ENCODE measurements around the gene PODN. TPM values are rescaled to one million over a fixed set of nuclear protein-coding genes. Genes with fewer than 3 reads are reported as not detected.

Gene PODN
- total RNA-seq, 6 experiments from 2014 or later = 9.4 to 12.9 (median 10.8) TPM

- no peaks in the 10 kb centered on the region for H3K36me3 Mint-ChIP-seq (ENCODE audit: low read depth)
Observed at GRCh38 chr1:53125122-53125521, 63.1 kb downstream of the PODN start.

GRCh38 chr1:53125623-53126360 lies 63.8 kb downstream of the PODN start:
- TF ChIP-seq CTCF (IDR thresholded peaks at IDR 0.05) = peak; percentile 8; the same call in 1 of the 2 replicates
- H3K9me3 Mint-ChIP-seq = no peaks in the 10 kb centered on the region
- peaks cover 56% of the 10 kb centered on the region for H3K4me1 Mint-ChIP-seq (ENCODE audit: low read depth)
- H3K27me3 Mint-ChIP-seq (ENCODE audit: insufficient read depth) = no peaks in the 10 kb centered on the region; the same call in 1 of the 2 replicates
- H3K36me3 Mint-ChIP-seq (ENCODE audit: low read depth) = no peaks in the 10 kb centered on the region
- H3K4me3 Mint-ChIP-seq = no peak overlapping the region
- no peak for DNase-seq
- H3K27ac Mint-ChIP-seq = no peak overlapping the region; the same call in 1 of the 2 replicates

More at GRCh38 chr1:53125122-53125521, 63.1 kb downstream of the PODN start:
- H3K4me3 Mint-ChIP-seq = no peak overlapping the region
- no peak for TF ChIP-seq CTCF (IDR thresholded peaks at IDR 0.05)
- H3K9me3 Mint-ChIP-seq = no peaks in the 10 kb centered on the region
- no peak overlapping the region for H3K27ac Mint-ChIP-seq
- H3K27me3 Mint-ChIP-seq (ENCODE audit: insufficient read depth) = no peaks in the 10 kb centered on the region; the same call in 1 of the 2 replicates
- H3K4me1 Mint-ChIP-seq (ENCODE audit: low read depth) = peaks cover 56% of the 10 kb centered on the region
- DNase-seq = no peak

- no peak overlapping the region for H3K4me3 Mint-ChIP-seq
- no peaks in the 10 kb centered on the region for H3K36me3 Mint-ChIP-seq (ENCODE audit: low read depth)
- no peak for TF ChIP-seq CTCF (IDR thresholded peaks at IDR 0.05)
- H3K9me3 Mint-ChIP-seq = no peaks in the 10 kb centered on the region
- H3K27ac Mint-ChIP-seq = no peak overlapping the region
- H3K4me1 Mint-ChIP-seq (ENCODE audit: low read depth) = peaks cover 50% of the 10 kb centered on the region
- no peaks in the 10 kb centered on the region; the same call in 1 of the 2 replicates for H3K27me3 Mint-ChIP-seq (ENCODE audit: insufficient read depth)
- no peak for DNase-seq
Observed at GRCh38 chr1:53126495-53126894, 64.5 kb downstream of the PODN start.

- H3K27ac Mint-ChIP-seq = no peak overlapping the region
- DNase-seq = no peak
- no peaks in the 10 kb centered on the region; the same call in 1 of the 2 replicates for H3K27me3 Mint-ChIP-seq (ENCODE audit: insufficient read depth)
Observed at GRCh38 chr1:53127546-53127945, 65.5 kb downstream of the PODN start.

GRCh38 chr1:53128401-53128800 lies 66.4 kb downstream of the PODN start:
- no peaks in the 10 kb centered on the region for H3K36me3 Mint-ChIP-seq (ENCODE audit: low read depth)

More at GRCh38 chr1:53127546-53127945, 65.5 kb downstream of the PODN start:
- Mint-ChIP-seq H3K4me1 (ENCODE audit: low read depth) (peaks cover 39% of the 10 kb centered on the region), H3K9me3 (no peaks in the 10 kb centered on the region), H3K4me3 (no peak overlapping the region), H3K36me3 (ENCODE audit: low read depth) (no peaks in the 10 kb centered on the region)
- TF ChIP-seq CTCF (IDR thresholded peaks at IDR 0.05) = no peak

More at GRCh38 chr1:53128401-53128800, 66.4 kb downstream of the PODN start:
- Mint-ChIP-seq H3K4me3 (no peak overlapping the region), H3K27me3 (ENCODE audit: insufficient read depth) (no peaks in the 10 kb centered on the region; the same call in 1 of the 2 replicates), H3K27ac (no peak overlapping the region), H3K4me1 (ENCODE audit: low read depth) (peaks cover 35% of the 10 kb centered on the region), H3K9me3 (no peaks in the 10 kb centered on the region)
- no peak for DNase-seq
- no peak for TF ChIP-seq CTCF (IDR thresholded peaks at IDR 0.05)
